Large intestine (tissue), 3 donors: ENCODE results near the gene FLT3LG. TPM values are rescaled to one million over a fixed set of nuclear protein-coding genes. Genes with fewer than 3 reads are reported as not detected.
"Not testable (repeated sequence)": the region's sequence is repeated elsewhere in the genome, so short reads cannot be mapped to it uniquely, and the experiment has no call there.

ENCODE experiments used
- DNase-seq, 2 donors: peaks; one replicate each; pipeline versions ENCODE4 v3.0.0 to v3.0.0-alpha.2; 2013
- H3K27ac ChIP-seq: one replicate; pipeline ENCODE4 v1.5.1; 2013; ENCODE audit warnings: low read length
- H3K27me3 ChIP-seq: 2 replicates; pipeline ENCODE4 v1.6.1; 2013; ENCODE audit warnings: low read length; ENCODE audit not compliant: control insufficient read depth, insufficient read depth
- H3K36me3 ChIP-seq: 2 replicates; pipeline ENCODE4 v1.6.1; 2013; ENCODE audit warnings: low read length; ENCODE audit not compliant: control insufficient read depth, insufficient read depth
- H3K4me1 ChIP-seq: one replicate; pipeline ENCODE4 v1.6.1; 2013; ENCODE audit warnings: low read length; ENCODE audit not compliant: control insufficient read depth, insufficient read depth
- H3K4me3 ChIP-seq: one replicate; pipeline ENCODE4 v1.5.1; 2013; ENCODE audit warnings: low read length
- H3K9me3 ChIP-seq: one replicate; pipeline ENCODE4 v1.6.1; 2013; ENCODE audit warnings: mild to moderate bottlenecking, low read depth, low read length, moderate library complexity; ENCODE audit not compliant: control insufficient read depth
- WGBS: methylation state at CpG from one replicate; pipeline ENCODE4 v1.1.5; 2013; ENCODE audit warnings: low lambda C conversion rate; ENCODE audit not compliant: insufficient coverage; 5-methylcytosine and 5-hydroxymethylcytosine counted together
- polyA plus RNA-seq: library from polyadenylated mRNA; unstranded; fragments of 120-200 nt; gene quantifications from one replicate; pipeline ENCODE4 v1.2.1, GENCODE V29; 2013

FLT3LG gene
- polyA plus RNA-seq, 1 donor, result 6.6 TPM

- Histone ChIP-seq H3K36me3 (peaks cover 57% of the 10 kb centered on the region), H3K4me1 (no peaks in the 10 kb centered on the region), H3K27me3 (no peaks in the 10 kb centered on the region), H3K4me3 (no peak overlapping the region), H3K27ac (no peak overlapping the region), H3K9me3 (peaks cover 6% of the 10 kb centered on the region)
- no CpG with 5 or more reads among the region's 37 CpGs for WGBS
- no peak for DNase-seq
Measured at GRCh38 chr19:49461656-49462055, 12.4 kb upstream of the FLT3LG start.

GRCh38 chr19:49462492-49462891, 11.5 kb upstream of the FLT3LG start:
- Histone ChIP-seq H3K27me3 (no peaks in the 10 kb centered on the region), H3K4me3 (no peak overlapping the region), H3K4me1 (no peaks in the 10 kb centered on the region), H3K9me3 (peaks cover 6% of the 10 kb centered on the region), H3K27ac (no peak overlapping the region), H3K36me3 (peaks cover 62% of the 10 kb centered on the region)
- 92% methylated on average over 2 of the region's 12 CpGs for WGBS
- no peak for DNase-seq

GRCh38 chr19:49463960-49464740, 9.9 kb upstream of the FLT3LG start:
- peaks cover 3% of the 10 kb centered on the region for H3K4me1 ChIP-seq
- no peak overlapping the region for H3K4me3 ChIP-seq
- WGBS, result no CpG with 5 or more reads among the region's 39 CpGs
- H3K27me3 ChIP-seq, result no peaks in the 10 kb centered on the region
- peaks cover 6% of the 10 kb centered on the region for H3K9me3 ChIP-seq
- no peak for DNase-seq
- no peak overlapping the region for H3K27ac ChIP-seq
- peaks cover 67% of the 10 kb centered on the region for H3K36me3 ChIP-seq

GRCh38 chr19:49465371-49465770, 8.6 kb upstream of the FLT3LG start:
- Histone ChIP-seq H3K36me3 (peaks cover 64% of the 10 kb centered on the region), H3K27me3 (no peaks in the 10 kb centered on the region), H3K9me3 (peaks cover 6% of the 10 kb centered on the region), H3K4me3 (no peak overlapping the region), H3K4me1 (peaks cover 3% of the 10 kb centered on the region), H3K27ac (no peak overlapping the region)
- WGBS, result no CpG with 5 or more reads among the region's 3 CpGs
- DNase-seq, result no peak

GRCh38 chr19:49468199-49468598, 5.8 kb upstream of the FLT3LG start:
- no peak overlapping the region for H3K4me3 ChIP-seq
- peaks cover 3% of the 10 kb centered on the region for H3K4me1 ChIP-seq
- DNase-seq, result no peak
- no CpG with 5 or more reads among the region's 19 CpGs for WGBS
- peaks cover 50% of the 10 kb centered on the region for H3K36me3 ChIP-seq
- H3K27ac ChIP-seq, result no peak overlapping the region
- no peaks in the 10 kb centered on the region for H3K9me3 ChIP-seq
- H3K27me3 ChIP-seq, result no peaks in the 10 kb centered on the region

GRCh38 chr19:49468746-49469447, 5.1 kb upstream of the FLT3LG start:
- H3K27ac ChIP-seq, result no peak overlapping the region
- H3K27me3 ChIP-seq, result no peaks in the 10 kb centered on the region
- no CpG with 5 or more reads among the region's 15 CpGs for WGBS
- no peak overlapping the region for H3K4me3 ChIP-seq
- peaks cover 8% of the 10 kb centered on the region for H3K4me1 ChIP-seq
- H3K9me3 ChIP-seq, result no peaks in the 10 kb centered on the region
- H3K36me3 ChIP-seq, result peaks cover 48% of the 10 kb centered on the region
- DNase-seq, result peak in 1 of 2 donors; percentile 42

- WGBS, result 83% methylated on average over 1 of the region's 25 CpGs
- DNase-seq, result no peak
- Histone ChIP-seq H3K9me3 (no peaks in the 10 kb centered on the region), H3K27me3 (no peaks in the 10 kb centered on the region), H3K4me3 (no peak overlapping the region), H3K4me1 (peaks cover 14% of the 10 kb centered on the region), H3K36me3 (peaks cover 37% of the 10 kb centered on the region), H3K27ac (no peak overlapping the region)
Measured at GRCh38 chr19:49469828-49470614, 4.0 kb upstream of the FLT3LG start.

- Histone ChIP-seq H3K9me3 (no peaks in the 10 kb centered on the region), H3K4me1 (peaks cover 14% of the 10 kb centered on the region), H3K4me3 (no peak overlapping the region), H3K36me3 (peaks cover 31% of the 10 kb centered on the region), H3K27ac (no peak overlapping the region), H3K27me3 (no peaks in the 10 kb centered on the region)
- no peak for DNase-seq
- WGBS, result no CpG with 5 or more reads among the region's 8 CpGs
Measured at GRCh38 chr19:49470615-49470978, 3.4 kb upstream of the FLT3LG start.

GRCh38 chr19:49472936-49473335, 1.1 kb upstream of the FLT3LG start:
- DNase-seq, result no peak

GRCh38 chr19:49473501-49473867, 531 bp upstream of the FLT3LG start:
- WGBS, result no CpG with 5 or more reads among the region's 9 CpGs
- Histone ChIP-seq H3K4me1 (peaks cover 14% of the 10 kb centered on the region), H3K36me3 (peaks cover 13% of the 10 kb centered on the region), H3K4me3 (peak overlapping the region; percentile 56)
- H3K27me3 ChIP-seq, H3K9me3 ChIP-seq, H3K27ac ChIP-seq, DNase-seq: not testable (repeated sequence)

More at GRCh38 chr19:49472936-49473335, 1.1 kb upstream of the FLT3LG start:
- peaks cover 14% of the 10 kb centered on the region for H3K4me1 ChIP-seq
- H3K4me3 ChIP-seq, result no peak overlapping the region
- H3K27me3 ChIP-seq, result no peaks in the 10 kb centered on the region
- no peak overlapping the region for H3K27ac ChIP-seq
- H3K36me3 ChIP-seq, result peaks cover 17% of the 10 kb centered on the region
- H3K9me3 ChIP-seq, result no peaks in the 10 kb centered on the region
- WGBS, result 67% methylated on average over 1 of the region's 9 CpGs
